HG02943 (cell line): Measurements from ENCODE around the gene POGZ.
"Not testable (repeated sequence)": the region's sequence is repeated elsewhere in the genome, so short reads cannot be mapped to it uniquely, and the experiment has no call there.

ENCODE experiments used
- ATAC-seq: cut with Tn5 transposase; IDR thresholded peaks from one replicate; pipeline ENCODE4 v1.9.1; 2021; ENCODE audit warnings: mild to moderate bottlenecking, low read depth, moderate library complexity; ENCODE audit not compliant: unreplicated experiment

Gene POGZ

DNA sequence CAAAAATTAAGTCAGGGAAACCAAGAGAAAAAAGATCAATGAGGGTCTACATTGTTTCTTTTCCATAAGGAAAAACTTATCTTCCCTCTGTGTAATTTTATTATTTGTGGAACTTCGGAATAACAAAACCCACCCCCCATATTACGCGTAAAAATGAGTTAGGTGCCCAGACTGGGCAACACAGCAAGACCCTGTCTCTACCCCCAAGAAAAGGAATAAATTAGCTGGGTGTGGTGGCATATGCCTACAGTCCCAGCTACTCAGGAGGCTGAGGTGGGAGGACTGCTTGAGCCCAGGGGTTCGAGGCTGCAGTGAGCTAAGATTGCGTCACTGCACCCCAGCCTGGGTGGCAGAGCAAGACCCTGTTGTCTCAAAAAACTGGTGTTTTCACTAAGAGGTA lies 39.5 kb downstream of the POGZ start:
- ATAC-seq, result no peak

DNA sequence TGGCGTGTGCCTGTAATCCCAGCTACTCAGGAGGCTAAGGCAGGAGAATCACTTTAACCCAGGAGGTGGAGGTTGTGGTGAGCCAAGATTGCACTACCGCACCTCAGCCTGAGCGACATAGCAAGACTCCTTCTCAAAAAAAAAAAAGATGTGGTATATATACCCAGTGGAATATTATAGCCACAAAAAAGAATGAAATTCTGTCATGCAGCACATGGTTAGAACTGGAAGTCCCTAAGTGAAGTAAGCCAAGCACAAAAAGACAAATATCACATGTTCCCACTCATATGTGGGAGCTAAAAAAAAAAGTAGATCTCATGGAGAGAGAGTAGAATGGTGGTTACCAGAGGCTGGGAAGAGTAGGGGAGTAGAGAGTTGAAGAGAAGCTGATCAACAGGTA lies 41.2 kb downstream of the POGZ start:
- ATAC-seq, result no peak

- ATAC-seq, result no peak
Observed at GRCh38 chr1:151416231-151416630, 43.1 kb downstream of the POGZ start.

GRCh38 chr1:151411884-151412283 lies 47.4 kb downstream of the POGZ start:
- no peak for ATAC-seq

DNA sequence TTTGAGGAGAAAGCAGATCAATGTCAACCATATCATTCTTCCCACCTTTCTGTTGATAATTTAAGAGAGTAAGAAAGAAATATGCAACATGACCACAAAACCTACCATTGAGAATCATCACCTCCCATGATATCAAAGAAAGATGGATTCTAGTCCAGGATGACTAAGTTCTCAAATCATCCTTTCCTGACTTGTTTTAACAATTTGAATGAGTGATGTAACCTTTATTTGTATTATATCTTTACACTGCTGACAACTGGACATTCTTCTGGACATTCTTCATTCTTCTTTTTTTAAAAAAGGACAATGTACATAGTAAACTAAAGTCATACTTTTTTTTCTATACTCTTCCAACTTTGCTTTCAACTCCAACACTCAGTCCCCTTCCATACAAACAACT lies 50.4 kb downstream of the POGZ start:
- ATAC-seq, result no peak

- no peak for ATAC-seq
Observed at GRCh38 chr1:151407304-151407703, 52.0 kb downstream of the POGZ start.

DNA sequence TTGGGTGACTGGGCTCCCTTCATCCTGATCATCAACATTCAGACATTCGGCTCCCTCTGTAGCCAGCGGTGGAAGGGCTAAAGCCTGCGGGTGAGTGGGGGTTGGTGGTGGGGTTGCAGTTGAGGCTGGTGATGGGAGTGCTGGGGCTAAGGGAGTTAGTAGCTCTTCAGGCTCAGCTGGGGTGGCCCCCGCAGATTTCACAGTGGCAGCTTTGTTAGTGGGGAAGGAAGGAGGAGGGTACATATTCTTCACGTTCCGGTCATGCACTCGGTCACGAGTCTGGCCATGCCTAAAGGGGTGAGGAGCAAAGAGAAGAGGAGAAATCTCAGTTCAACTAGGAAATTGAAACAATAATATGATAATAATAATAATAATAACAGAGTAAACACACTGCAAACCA lies 53.1 kb downstream of the POGZ start:
- ATAC-seq, result no peak

DNA sequence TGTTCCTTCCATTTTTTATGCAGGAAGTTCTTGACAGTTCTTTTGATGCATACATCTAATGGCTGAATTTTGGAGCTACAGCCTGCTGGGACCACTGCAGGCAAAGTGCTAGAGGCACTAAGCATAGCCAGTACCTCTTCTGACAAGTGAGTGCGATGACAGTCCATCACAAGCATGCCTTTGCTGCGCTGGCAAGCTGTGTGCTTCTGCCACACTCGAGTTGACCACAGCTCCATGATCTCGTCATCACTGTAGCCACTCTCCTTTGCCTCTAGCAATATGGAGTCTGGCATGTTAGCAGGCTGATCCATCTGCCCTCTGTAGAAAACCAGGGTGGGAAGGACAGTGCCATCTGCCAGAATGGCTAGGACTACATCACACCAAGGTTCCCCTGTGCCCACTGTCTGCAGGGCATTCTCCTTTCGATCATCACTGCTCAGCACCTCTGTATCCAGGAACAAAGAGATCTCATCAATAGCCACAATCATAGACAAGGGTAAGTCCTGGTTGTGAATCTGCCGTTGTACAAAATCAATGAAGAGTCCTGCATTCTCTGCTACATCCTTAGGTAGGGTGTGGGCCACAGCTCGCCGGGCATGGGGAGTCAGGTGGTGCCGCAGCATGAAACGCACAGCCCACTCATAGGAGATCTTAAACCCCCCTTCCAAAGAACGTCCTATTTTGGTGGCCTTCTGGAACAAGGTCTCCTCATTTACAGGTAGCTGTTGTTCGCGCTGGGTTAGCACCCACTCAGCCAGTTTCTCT lies 53.9 kb downstream of the POGZ start:
- ATAC-seq, result no peak

DNA sequence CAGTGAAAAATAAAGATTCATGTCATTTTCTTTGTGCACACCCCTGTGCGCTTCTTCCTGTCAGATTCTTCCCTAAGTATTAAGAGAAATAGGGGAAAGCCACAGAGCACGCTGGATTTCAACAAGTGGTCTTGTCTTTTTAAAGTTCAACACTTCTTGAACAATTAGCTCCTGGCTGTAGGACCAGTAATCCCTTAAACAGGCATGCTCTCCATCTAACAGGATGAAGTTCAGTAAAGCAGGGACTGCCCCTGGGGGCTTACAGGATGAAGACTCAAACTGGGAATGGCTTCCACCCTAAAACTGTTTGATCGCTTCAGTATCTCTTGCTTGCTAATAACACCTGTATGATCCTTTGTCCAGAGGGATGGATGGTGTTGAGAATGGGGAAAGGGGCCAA lies 55.7 kb downstream of the POGZ start:
- no peak for ATAC-seq

- no peak for ATAC-seq
Observed at GRCh38 chr1:151402764-151403163, 56.5 kb downstream of the POGZ start.

GRCh38 chr1:151401860-151402259 lies 57.4 kb downstream of the POGZ start:
- ATAC-seq, result no peak

- no peak for ATAC-seq
Observed at GRCh38 chr1:151401125-151401788, 58.0 kb downstream of the POGZ start.

- ATAC-seq, result peak; percentile 72
Observed at GRCh38 chr1:151399324-151400171, 59.7 kb downstream of the POGZ start, which contains the start of gene PSMB4. Gene PSMB4, plus strand, starts transcription at chr1:151399573. Its CDS starts 15 bp downstream, at chr1:151399588.

GRCh38 chr1:151396265-151396664 lies 63.0 kb downstream of the POGZ start:
- not testable (repeated sequence) for ATAC-seq

DNA sequence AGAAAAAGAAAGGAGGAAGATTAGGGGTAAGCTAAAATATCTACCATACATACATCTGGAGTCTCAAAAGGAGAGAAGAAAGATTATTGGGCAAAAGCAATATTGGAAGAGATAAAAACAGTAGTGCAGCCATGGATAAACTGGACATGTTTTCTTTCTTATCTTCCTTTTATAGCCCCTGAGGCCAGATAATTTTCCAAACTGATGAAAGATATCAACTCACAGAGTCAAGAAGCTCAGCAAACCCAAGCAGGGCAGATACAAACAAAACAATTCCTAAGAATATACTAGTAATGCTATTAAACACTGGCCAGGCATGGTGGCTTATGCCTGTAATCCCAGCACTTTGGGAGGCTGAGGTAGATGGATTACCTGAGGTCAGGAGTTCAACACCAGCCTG lies 65.7 kb downstream of the POGZ start:
- ATAC-seq, result no peak

GRCh38 chr1:151391079-151391563 lies 68.2 kb downstream of the POGZ start:
- no peak for ATAC-seq

DNA sequence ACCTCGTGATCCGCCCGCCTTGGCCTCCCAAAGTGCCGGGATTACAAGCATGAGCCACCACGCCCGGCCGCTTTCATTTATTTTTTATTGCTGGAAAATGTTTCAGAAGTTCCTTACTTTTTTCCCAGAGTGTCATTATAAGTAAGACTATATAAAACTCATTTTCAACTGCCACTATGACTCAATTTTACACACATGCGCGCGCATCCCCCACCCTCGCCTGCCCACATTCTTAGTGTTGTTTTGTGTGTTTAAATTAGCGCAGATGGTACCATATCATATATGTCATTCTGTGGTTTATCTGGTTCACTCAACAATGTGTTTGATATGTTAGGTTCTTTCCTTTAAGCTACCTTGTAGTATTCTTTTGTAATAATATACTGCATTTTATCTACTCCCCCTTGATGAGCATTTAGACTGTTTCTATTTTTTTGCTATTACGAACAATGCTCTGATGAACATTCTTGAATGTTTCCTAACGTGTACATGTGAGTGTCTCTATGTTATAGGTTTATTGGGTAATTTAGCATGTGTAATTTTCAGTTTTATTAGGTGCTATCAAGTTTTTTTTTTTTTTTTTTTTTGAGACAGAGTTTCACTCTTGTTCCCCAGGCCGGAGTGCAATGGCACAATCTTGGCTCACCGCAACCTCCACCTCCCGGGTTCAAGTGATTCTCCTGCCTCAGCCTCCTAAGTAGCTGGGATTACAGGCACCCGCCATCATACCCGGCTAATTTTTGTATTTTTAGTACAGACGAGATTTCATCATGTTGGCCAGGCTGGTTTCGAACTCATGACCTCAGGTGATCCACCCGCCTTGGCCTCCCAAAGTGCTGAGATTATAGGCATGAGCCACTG lies 68.8 kb downstream of the POGZ start:
- not testable (repeated sequence) for ATAC-seq

DNA sequence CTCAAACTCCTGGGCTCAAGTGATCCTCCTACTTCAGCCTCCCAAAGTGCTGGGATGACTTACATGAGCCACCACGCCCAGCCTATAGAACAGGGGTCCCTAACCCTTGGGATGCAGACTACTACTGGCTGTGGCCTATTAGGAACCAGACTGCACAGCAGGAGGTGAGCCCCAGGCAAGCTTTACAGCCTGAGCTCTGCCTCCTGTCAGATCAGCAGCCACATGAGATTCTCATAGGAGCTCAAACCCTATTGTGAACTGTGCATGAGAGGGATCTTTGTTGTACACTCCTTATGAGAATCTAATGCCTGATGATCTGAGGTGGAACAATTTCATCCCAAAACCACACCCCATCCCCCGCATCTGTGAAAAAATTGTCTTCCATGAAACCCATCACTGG lies 73.3 kb downstream of the POGZ start:
- no peak for ATAC-seq

DNA sequence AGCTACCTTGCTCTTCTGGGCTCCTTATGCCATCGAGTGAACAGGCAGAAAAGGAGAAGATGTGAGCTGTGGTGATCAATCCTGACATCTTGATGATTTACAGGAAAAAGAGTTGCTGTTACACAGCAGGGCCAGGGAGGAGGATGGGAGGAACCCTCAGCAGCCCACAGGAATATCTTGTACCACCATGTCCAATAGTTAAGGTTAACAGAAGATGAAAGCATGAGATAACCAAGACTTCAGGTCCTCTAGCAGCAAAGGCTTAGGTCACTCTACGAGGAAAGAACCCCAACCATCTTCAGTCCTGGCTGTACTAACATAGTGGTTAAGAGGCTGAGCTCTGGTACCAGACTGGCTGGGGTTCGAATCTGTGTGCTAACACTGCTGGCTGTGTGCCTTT lies 74.7 kb downstream of the POGZ start:
- no peak for ATAC-seq
